K562 treated with DMSO at 1 percent for 48 hours (cell line): Measurements from ENCODE around the gene SUPT3H. TPM values are rescaled to one million over a fixed set of nuclear protein-coding genes. Genes with fewer than 3 reads are reported as not detected.

Source experiments
- total RNA-seq: library from RNA; unstranded; fragments of 300-600 nt; gene quantifications from 2 replicates; pipeline ENCODE4 v1.2.3, GENCODE V29; 2022; ENCODE audit warnings: low replicate concordance; ENCODE audit errors: extremely low read depth

The SUPT3H gene
- total RNA-seq, result not detected in 2 replicates

DNA sequence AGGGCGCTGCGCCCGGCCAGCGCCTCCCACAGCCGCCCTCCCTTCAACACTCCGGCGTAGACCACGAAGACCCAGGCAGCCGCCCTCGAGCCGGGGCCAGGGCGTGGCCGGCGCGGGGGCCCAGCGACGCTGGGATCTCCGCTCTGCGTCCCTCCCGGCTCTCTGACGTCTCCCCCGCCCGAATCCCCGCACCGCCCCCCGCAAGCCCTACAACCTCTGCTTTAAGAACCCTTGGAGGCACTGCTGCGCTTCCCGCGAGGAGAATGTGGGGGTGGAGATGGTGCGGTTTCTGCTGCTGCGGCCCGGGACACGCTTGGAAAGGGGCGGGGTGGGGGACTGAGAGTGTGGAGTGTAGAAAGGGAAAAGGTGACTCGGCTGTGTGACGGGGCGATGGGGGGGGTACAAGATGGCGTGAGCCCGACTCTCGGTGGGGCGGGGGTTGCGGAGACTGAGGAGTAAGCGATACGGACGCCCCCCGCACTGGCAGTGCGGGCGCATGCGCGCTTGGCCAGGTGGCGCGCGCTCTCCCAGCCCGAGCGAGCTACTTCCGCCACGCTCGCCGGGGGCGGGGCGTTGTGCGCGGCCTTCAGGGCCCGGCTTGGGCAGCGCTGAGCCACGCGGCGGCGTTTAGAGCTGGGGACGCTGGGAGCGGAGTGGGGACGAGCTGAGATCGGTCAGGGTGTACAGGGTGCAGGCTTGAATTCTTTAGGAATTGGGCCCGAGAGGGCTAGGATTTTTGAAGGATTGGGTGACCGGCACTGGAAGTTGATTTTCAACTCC is at the start of gene SUPT3H:
TSS of gene SUPT3H (minus strand) at position 381 of the 780 bp plus-strand sequence.

GRCh38 chr6:45327956-45328522 is 49.7 kb downstream of the SUPT3H start, which contains the start of gene RUNX2:
RUNX2 (plus strand) TSS chr6:45328330; CDS start chr6:45328727, 397 bp downstream.

Other genes with a start within 250 kb of the SUPT3H start
- not detected in 2 replicates for gene RUNX2, start 49.6 kb downstream of the SUPT3H start, total RNA-seq